WTC11 (cell line): ENCODE data around the gene LRRC27. TPM values are rescaled to one million over a fixed set of nuclear protein-coding genes. Genes with fewer than 3 reads are reported as not detected.

Experiments
- ATAC-seq: fragments of 200-7000 bp; cut with Tn5 transposase; 2 replicates; pipeline ENCODE4 v1.10.0; 2021; ENCODE audit warnings: mild to moderate bottlenecking, moderate library complexity
- CTCF ChIA-PET: fragments of 300-600 bp; sonication (Branson Sonifier 250); formaldehyde crosslinking; loops from one replicate; lab custom pipeline; 2021; ENCODE audit warnings: antibody characterized with exemption; lab: Charles Lee
- POLR2A ChIA-PET: fragments of 350-600 bp; sonication (Branson Sonifier 250); formaldehyde crosslinking; loops from one replicate; lab custom pipeline; 2021; ENCODE audit warnings: antibody characterized with exemption; lab: Charles Lee
- DNase-seq: peaks from one replicate; pipeline ENCODE4 v3.0.0; 2021; ENCODE audit warnings: low spot score
- H3K27ac Mint-ChIP-seq: 2 replicates; pipeline ENCODE4 v1.8.0; 2021; ENCODE audit warnings: mixed read lengths
- H3K27me3 Mint-ChIP-seq: 2 replicates; pipeline ENCODE4 v1.8.0; 2021; ENCODE audit warnings: low read depth, mild to moderate bottlenecking, moderate library complexity, mixed read lengths
- H3K36me3 Mint-ChIP-seq: 2 replicates; pipeline ENCODE4 v1.8.0; 2021; ENCODE audit warnings: mixed read lengths
- H3K4me1 Mint-ChIP-seq: 2 replicates; pipeline ENCODE4 v1.8.0; 2022; ENCODE audit warnings: mixed read lengths
- H3K4me3 Mint-ChIP-seq: 2 replicates; pipeline ENCODE4 v1.8.0; 2021; ENCODE audit warnings: mild to moderate bottlenecking, moderate library complexity, mixed read lengths
- H3K9me3 Mint-ChIP-seq: 2 replicates; pipeline ENCODE4 v1.8.0; 2021; ENCODE audit warnings: mixed read lengths
- ATF1 ChIP-seq: sonication (generic); formaldehyde crosslinking; IDR thresholded peaks from 2 replicates; pipeline ENCODE4 v1.8.1; 2023; ENCODE audit warnings: mild to moderate bottlenecking, moderate library complexity, missing genetic modification reagents
- E2F4 ChIP-seq: sonication (generic); formaldehyde crosslinking; IDR thresholded peaks from 2 replicates; pipeline ENCODE4 v1.8.1; 2022; ENCODE audit warnings: low read depth, mild to moderate bottlenecking, moderate library complexity, missing genetic modification reagents, borderline replicate concordance
- JUN ChIP-seq: sonication (generic); formaldehyde crosslinking; IDR thresholded peaks from 2 replicates; pipeline ENCODE4 v1.8.0; 2023; ENCODE audit warnings: mild to moderate bottlenecking, missing genetic modification reagents
- KAT7 ChIP-seq: sonication (generic); formaldehyde crosslinking; IDR thresholded peaks from 2 replicates; pipeline ENCODE4 v1.8.1; 2023; ENCODE audit warnings: missing genetic modification reagents, mild to moderate bottlenecking, borderline replicate concordance
- MAX ChIP-seq: sonication (generic); formaldehyde crosslinking; IDR thresholded peaks from 2 replicates; pipeline ENCODE4 v1.8.0; 2022; ENCODE audit warnings: mild to moderate bottlenecking, missing genetic modification reagents
- NFE2L1 ChIP-seq: sonication (generic); formaldehyde crosslinking; IDR thresholded peaks from 2 replicates; pipeline ENCODE4 v1.8.1; 2023; ENCODE audit warnings: missing genetic modification reagents
- NR1H2 ChIP-seq: sonication (generic); formaldehyde crosslinking; IDR thresholded peaks from 2 replicates; pipeline ENCODE4 v1.9.0; 2021; ENCODE audit warnings: mild to moderate bottlenecking, moderate library complexity, missing genetic modification reagents
- NR3C1 ChIP-seq: sonication (generic); formaldehyde crosslinking; conservative IDR thresholded peaks from 2 replicates; pipeline ENCODE4 v1.8.1; 2023; ENCODE audit warnings: low read depth, mild to moderate bottlenecking, missing genetic modification reagents
- OVOL2 ChIP-seq: fragments of 250-450 bp; sonication (Bioruptor Pico); IDR thresholded peaks from 2 replicates; pipeline ENCODE4 v1.9.0; 2021; ENCODE audit warnings: mild to moderate bottlenecking, borderline replicate concordance
- SMAD3 ChIP-seq: sonication (generic); formaldehyde crosslinking; IDR thresholded peaks from 2 replicates; pipeline ENCODE4 v1.8.0; 2022; ENCODE audit warnings: missing genetic modification reagents, mild to moderate bottlenecking, borderline replicate concordance
- SP1 ChIP-seq: sonication (generic); formaldehyde crosslinking; conservative IDR thresholded peaks from 2 replicates; pipeline ENCODE4 v1.8.1; 2022; ENCODE audit warnings: missing genetic modification reagents
- ZNF416 ChIP-seq: fragments of 250-450 bp; sonication (Bioruptor Pico); IDR thresholded peaks from 2 replicates; pipeline ENCODE4 v1.9.0; 2021; ENCODE audit warnings: mild to moderate bottlenecking, inconsistent platforms
- ZNF671 ChIP-seq: fragments of 250-450 bp; sonication (Bioruptor Pico); IDR thresholded peaks from 2 replicates; pipeline ENCODE4 v1.8.0; 2021; ENCODE audit warnings: mild to moderate bottlenecking
- total RNA-seq: library from RNA; stranded (reverse); gene quantifications from 3 replicates; pipeline ENCODE4 v1.2.3, GENCODE V29; 2021
- TF ChIP-seq, protein P1 (sequence below): sonication (generic); formaldehyde crosslinking; IDR thresholded peaks from 2 replicates; pipeline ENCODE4 v1.8.0; 2023; ENCODE audit warnings: mild to moderate bottlenecking, missing genetic modification reagents
- TF ChIP-seq, protein P2 (sequence below): sonication (generic); formaldehyde crosslinking; IDR thresholded peaks from 2 replicates; pipeline ENCODE4 v1.8.0; 2022; ENCODE audit warnings: mild to moderate bottlenecking, missing genetic modification reagents
- TF ChIP-seq, protein P3 (sequence below): sonication (generic); formaldehyde crosslinking; conservative IDR thresholded peaks from 2 replicates; pipeline ENCODE4 v1.8.1; 2023; ENCODE audit warnings: mild to moderate bottlenecking, low read depth, missing genetic modification reagents, moderate library complexity
- TF ChIP-seq, protein P4 (sequence below): sonication (generic); formaldehyde crosslinking; IDR thresholded peaks from 2 replicates; pipeline ENCODE4 v1.8.1; 2023; ENCODE audit warnings: mild to moderate bottlenecking, missing genetic modification reagents, moderate library complexity
- TF ChIP-seq, protein P5 (sequence below): sonication (generic); formaldehyde crosslinking; IDR thresholded peaks from 2 replicates; pipeline ENCODE4 v1.8.1; 2022; ENCODE audit warnings: mild to moderate bottlenecking, missing genetic modification reagents, moderate library complexity, borderline replicate concordance
- TF ChIP-seq, protein P6 (sequence below): sonication (generic); formaldehyde crosslinking; IDR thresholded peaks from 2 replicates; pipeline ENCODE4 v1.8.0; 2022; ENCODE audit warnings: mild to moderate bottlenecking, missing genetic modification reagents

The LRRC27 gene
- total RNA-seq, 1 experiment from 2014 or later = 4.4 TPM

DNA sequence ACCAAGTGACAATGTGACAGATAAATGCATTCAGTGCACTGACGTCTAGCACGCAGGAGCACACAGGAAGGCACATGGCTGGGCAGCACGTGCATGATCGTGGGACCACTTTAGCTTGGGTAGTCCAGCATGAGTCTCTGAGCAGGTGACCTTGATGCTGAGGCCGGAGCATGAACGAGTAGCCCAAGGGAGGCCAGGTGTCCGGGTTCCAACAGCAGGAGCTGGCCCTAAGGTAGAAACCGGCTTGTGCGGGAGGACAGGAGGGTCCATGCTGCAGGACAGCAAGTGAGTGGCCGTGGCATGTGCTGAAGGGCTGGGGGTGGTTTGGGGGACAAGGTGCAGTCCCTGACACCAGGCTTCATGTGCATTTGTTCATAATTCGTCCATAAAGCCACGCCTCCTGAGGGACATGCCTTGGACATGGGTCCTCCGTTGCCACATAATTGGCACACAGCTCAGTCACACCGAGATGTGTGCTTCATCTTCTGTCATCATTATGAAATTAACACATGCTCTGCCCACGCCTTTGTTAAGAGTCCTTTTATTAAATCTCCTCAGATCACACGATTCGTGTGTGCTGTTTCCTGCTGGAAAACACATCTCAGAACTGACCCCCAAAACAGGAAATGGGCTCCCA is 21.2 kb upstream of the LRRC27 start (continued):
- TF ChIP-seq, protein P1, sequence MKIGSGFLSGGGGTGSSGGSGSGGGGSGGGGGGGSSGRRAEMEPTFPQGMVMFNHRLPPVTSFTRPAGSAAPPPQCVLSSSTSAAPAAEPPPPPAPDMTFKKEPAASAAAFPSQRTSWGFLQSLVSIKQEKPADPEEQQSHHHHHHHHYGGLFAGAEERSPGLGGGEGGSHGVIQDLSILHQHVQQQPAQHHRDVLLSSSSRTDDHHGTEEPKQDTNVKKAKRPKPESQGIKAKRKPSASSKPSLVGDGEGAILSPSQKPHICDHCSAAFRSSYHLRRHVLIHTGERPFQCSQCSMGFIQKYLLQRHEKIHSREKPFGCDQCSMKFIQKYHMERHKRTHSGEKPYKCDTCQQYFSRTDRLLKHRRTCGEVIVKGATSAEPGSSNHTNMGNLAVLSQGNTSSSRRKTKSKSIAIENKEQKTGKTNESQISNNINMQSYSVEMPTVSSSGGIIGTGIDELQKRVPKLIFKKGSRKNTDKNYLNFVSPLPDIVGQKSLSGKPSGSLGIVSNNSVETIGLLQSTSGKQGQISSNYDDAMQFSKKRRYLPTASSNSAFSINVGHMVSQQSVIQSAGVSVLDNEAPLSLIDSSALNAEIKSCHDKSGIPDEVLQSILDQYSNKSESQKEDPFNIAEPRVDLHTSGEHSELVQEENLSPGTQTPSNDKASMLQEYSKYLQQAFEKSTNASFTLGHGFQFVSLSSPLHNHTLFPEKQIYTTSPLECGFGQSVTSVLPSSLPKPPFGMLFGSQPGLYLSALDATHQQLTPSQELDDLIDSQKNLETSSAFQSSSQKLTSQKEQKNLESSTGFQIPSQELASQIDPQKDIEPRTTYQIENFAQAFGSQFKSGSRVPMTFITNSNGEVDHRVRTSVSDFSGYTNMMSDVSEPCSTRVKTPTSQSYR (CRISPR knock-in tag) = no peak
- TF ChIP-seq, protein P2, sequence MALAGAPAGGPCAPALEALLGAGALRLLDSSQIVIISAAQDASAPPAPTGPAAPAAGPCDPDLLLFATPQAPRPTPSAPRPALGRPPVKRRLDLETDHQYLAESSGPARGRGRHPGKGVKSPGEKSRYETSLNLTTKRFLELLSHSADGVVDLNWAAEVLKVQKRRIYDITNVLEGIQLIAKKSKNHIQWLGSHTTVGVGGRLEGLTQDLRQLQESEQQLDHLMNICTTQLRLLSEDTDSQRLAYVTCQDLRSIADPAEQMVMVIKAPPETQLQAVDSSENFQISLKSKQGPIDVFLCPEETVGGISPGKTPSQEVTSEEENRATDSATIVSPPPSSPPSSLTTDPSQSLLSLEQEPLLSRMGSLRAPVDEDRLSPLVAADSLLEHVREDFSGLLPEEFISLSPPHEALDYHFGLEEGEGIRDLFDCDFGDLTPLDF (CRISPR knock-in tag) = no peak
- TF ChIP-seq ATF1 (CRISPR knock-in tag) (no peak), SP1 (CRISPR knock-in tag) (no peak), ZNF671 (CRISPR knock-in tag) (no peak), OVOL2 (no peak), NR1H2 (CRISPR knock-in tag) (no peak), MAX (CRISPR knock-in tag) (no peak), NR3C1 (CRISPR knock-in tag) (no peak), SMAD3 (no peak)
- TF ChIP-seq, protein P3, sequence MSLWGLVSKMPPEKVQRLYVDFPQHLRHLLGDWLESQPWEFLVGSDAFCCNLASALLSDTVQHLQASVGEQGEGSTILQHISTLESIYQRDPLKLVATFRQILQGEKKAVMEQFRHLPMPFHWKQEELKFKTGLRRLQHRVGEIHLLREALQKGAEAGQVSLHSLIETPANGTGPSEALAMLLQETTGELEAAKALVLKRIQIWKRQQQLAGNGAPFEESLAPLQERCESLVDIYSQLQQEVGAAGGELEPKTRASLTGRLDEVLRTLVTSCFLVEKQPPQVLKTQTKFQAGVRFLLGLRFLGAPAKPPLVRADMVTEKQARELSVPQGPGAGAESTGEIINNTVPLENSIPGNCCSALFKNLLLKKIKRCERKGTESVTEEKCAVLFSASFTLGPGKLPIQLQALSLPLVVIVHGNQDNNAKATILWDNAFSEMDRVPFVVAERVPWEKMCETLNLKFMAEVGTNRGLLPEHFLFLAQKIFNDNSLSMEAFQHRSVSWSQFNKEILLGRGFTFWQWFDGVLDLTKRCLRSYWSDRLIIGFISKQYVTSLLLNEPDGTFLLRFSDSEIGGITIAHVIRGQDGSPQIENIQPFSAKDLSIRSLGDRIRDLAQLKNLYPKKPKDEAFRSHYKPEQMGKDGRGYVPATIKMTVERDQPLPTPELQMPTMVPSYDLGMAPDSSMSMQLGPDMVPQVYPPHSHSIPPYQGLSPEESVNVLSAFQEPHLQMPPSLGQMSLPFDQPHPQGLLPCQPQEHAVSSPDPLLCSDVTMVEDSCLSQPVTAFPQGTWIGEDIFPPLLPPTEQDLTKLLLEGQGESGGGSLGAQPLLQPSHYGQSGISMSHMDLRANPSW (CRISPR knock-in tag) = no peak

GRCh38 chr10:132311338-132311939 is 20.6 kb upstream of the LRRC27 start:
- H3K27me3 Mint-ChIP-seq = peaks cover 47% of the 10 kb centered on the region
- ChIA-PET CTCF (interaction anchor here (0.9 kb wide), 1 partner anchor 37 kb away, joined by 3 read pairs; no protein-coding TSS in a partner anchor), POLR2A (no interaction called here)
- H3K9me3 Mint-ChIP-seq = peaks cover 19% of the 10 kb centered on the region
- DNase-seq (no peak), ATAC-seq (peak; percentile 14; the same call in 1 of the 2 replicates)
- H3K36me3 Mint-ChIP-seq = peaks cover 5% of the 10 kb centered on the region
- TF ChIP-seq ZNF416 (CRISPR knock-in tag) (no peak), KAT7 (CRISPR knock-in tag) (no peak), NFE2L1 (CRISPR knock-in tag) (no peak), OVOL2 (no peak), E2F4 (no peak), JUN (CRISPR knock-in tag) (no peak)
- TF ChIP-seq, protein P4, sequence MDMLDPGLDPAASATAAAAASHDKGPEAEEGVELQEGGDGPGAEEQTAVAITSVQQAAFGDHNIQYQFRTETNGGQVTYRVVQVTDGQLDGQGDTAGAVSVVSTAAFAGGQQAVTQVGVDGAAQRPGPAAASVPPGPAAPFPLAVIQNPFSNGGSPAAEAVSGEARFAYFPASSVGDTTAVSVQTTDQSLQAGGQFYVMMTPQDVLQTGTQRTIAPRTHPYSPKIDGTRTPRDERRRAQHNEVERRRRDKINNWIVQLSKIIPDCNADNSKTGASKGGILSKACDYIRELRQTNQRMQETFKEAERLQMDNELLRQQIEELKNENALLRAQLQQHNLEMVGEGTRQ = peak; percentile 74
- TF ChIP-seq, protein P5, sequence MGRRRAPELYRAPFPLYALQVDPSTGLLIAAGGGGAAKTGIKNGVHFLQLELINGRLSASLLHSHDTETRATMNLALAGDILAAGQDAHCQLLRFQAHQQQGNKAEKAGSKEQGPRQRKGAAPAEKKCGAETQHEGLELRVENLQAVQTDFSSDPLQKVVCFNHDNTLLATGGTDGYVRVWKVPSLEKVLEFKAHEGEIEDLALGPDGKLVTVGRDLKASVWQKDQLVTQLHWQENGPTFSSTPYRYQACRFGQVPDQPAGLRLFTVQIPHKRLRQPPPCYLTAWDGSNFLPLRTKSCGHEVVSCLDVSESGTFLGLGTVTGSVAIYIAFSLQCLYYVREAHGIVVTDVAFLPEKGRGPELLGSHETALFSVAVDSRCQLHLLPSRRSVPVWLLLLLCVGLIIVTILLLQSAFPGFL = no peak
- TF ChIP-seq, protein P6, sequence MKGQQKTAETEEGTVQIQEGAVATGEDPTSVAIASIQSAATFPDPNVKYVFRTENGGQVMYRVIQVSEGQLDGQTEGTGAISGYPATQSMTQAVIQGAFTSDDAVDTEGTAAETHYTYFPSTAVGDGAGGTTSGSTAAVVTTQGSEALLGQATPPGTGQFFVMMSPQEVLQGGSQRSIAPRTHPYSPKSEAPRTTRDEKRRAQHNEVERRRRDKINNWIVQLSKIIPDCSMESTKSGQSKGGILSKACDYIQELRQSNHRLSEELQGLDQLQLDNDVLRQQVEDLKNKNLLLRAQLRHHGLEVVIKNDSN (CRISPR knock-in tag) = peak; percentile 67
- peaks cover 13% of the 10 kb centered on the region for H3K4me1 Mint-ChIP-seq
- H3K27ac Mint-ChIP-seq = no peak overlapping the region
- H3K4me3 Mint-ChIP-seq = no peak overlapping the region
